Liver (tissue), 9 donors: ENCODE results near the gene C2CD4D. TPM values are rescaled to one million over a fixed set of nuclear protein-coding genes. Genes with fewer than 3 reads are reported as not detected.

Source experiments
- DNase-seq: peaks from one replicate; pipeline ENCODE4 v3.0.0-alpha.2; 2017; ENCODE audit warnings: low spot score
- H3K27ac ChIP-seq, 2 donors: one replicate each; pipeline ENCODE4 v1.7.0; 2013; ENCODE audit warnings: inconsistent platforms in 2 of 2, low read length in 2 of 2, control low read depth in 1 of 2, low read depth in 1 of 2, mild to moderate bottlenecking in 1 of 2
- H3K27me3 ChIP-seq, 4 donors: one replicate each; pipeline versions ENCODE4 v1.6.1 to v1.7.0; 2013; ENCODE audit warnings: low read length in 3 of 4, inconsistent platforms in 1 of 4, mild to moderate bottlenecking in 1 of 4, moderate library complexity in 1 of 4; ENCODE audit not compliant: control insufficient read depth in 4 of 4, insufficient read depth in 4 of 4
- H3K36me3 ChIP-seq, 4 donors: one replicate each; pipeline versions ENCODE4 v1.6.1 to v1.7.0; 2013; ENCODE audit warnings: low read length in 3 of 4, mild to moderate bottlenecking in 3 of 4, low read depth in 1 of 4, moderate library complexity in 1 of 4; ENCODE audit not compliant: control insufficient read depth in 4 of 4, insufficient read depth in 3 of 4
- H3K4me1 ChIP-seq, 4 donors: one replicate each; pipeline versions ENCODE4 v1.6.1 to v1.7.0; 2013; ENCODE audit warnings: low read length in 3 of 4, mild to moderate bottlenecking in 3 of 4, moderate library complexity in 1 of 4; ENCODE audit not compliant: control insufficient read depth in 4 of 4, insufficient read depth in 4 of 4
- H3K4me3 ChIP-seq, 3 donors: one replicate each; pipeline versions ENCODE4 v1.6.1 to v1.7.0; 2013; ENCODE audit warnings: low read length in 3 of 3, control low read depth in 1 of 3, low read depth in 1 of 3, mild to moderate bottlenecking in 1 of 3
- H3K9ac ChIP-seq, 2 donors: one replicate each; pipeline ENCODE4 v1.7.0; 2013; ENCODE audit warnings: low read length in 2 of 2, mild to moderate bottlenecking in 2 of 2, moderate library complexity in 2 of 2, control low read depth in 1 of 2, low read depth in 1 of 2
- H3K9me3 ChIP-seq, 4 donors: one replicate each; pipeline versions ENCODE4 v1.6.1 to v1.7.0; 2013; ENCODE audit warnings: low read length in 3 of 4; ENCODE audit not compliant: control insufficient read depth in 4 of 4
- ATF3 ChIP-seq: IDR thresholded peaks from 2 replicates; pipeline ENCODE4 v1.6.1; 2016; ENCODE audit warnings: antibody characterized with exemption
- CTCF ChIP-seq: fragments of 150-350 bp; IDR thresholded peaks from 2 replicates; pipeline ENCODE4 v1.5.1; 2017; ENCODE audit warnings: improper control_type of control experiment, low read depth, low read length; ENCODE audit not compliant: missing input control
- EGR1 ChIP-seq, 2 donors: IDR thresholded peaks; 2 replicates each; pipeline ENCODE4 v1.6.1; 2016 to 2018; ENCODE audit warnings: antibody characterized with exemption in 2 of 2, low read depth in 2 of 2
- FOXA1 ChIP-seq: IDR thresholded peaks from 2 replicates; pipeline ENCODE4 v1.6.1; 2016; ENCODE audit warnings: antibody characterized with exemption
- FOXA2 ChIP-seq: IDR thresholded peaks from 2 replicates; pipeline ENCODE4 v1.6.1; 2016; ENCODE audit warnings: antibody characterized with exemption
- GABPA ChIP-seq, 2 donors: IDR thresholded peaks in 1 of 2; conservative IDR thresholded peaks in 1 of 2; 2 replicates each; pipeline ENCODE4 v1.6.1; 2016; ENCODE audit warnings: antibody characterized with exemption in 2 of 2, mild to moderate bottlenecking in 1 of 2, moderate library complexity in 1 of 2
- HNF4A ChIP-seq, 2 donors: conservative IDR thresholded peaks; 2 replicates each; pipeline ENCODE4 v1.6.1; 2016; ENCODE audit warnings: antibody characterized with exemption in 2 of 2, mild to moderate bottlenecking in 2 of 2
- HNF4G ChIP-seq: IDR thresholded peaks from 2 replicates; pipeline ENCODE4 v1.6.1; 2016; ENCODE audit warnings: antibody characterized with exemption
- JUND ChIP-seq, 2 donors: IDR thresholded peaks; 2 replicates each; pipeline ENCODE4 v1.6.1; 2016; ENCODE audit warnings: antibody characterized with exemption in 2 of 2
- NR2F2 ChIP-seq: IDR thresholded peaks from 2 replicates; pipeline ENCODE4 v1.6.1; 2016; ENCODE audit warnings: antibody characterized with exemption
- RAD21 ChIP-seq, 2 donors: IDR thresholded peaks; 2 replicates each; pipeline ENCODE4 v1.6.1; 2016; ENCODE audit warnings: antibody characterized with exemption in 2 of 2, mild to moderate bottlenecking in 2 of 2
- RXRA ChIP-seq, 2 donors: IDR thresholded peaks; 2 replicates each; pipeline ENCODE4 v1.6.1; 2017 to 2018; ENCODE audit warnings: antibody characterized with exemption in 2 of 2, mild to moderate bottlenecking in 1 of 2
- SP1 ChIP-seq: IDR thresholded peaks from 2 replicates; pipeline ENCODE4 v1.6.1; 2018; ENCODE audit warnings: antibody characterized with exemption, mild to moderate bottlenecking
- TAF1 ChIP-seq: conservative IDR thresholded peaks from 2 replicates; pipeline ENCODE4 v1.6.1; 2016; ENCODE audit warnings: antibody characterized with exemption, mild to moderate bottlenecking
- YY1 ChIP-seq: IDR thresholded peaks from 2 replicates; pipeline ENCODE4 v1.6.1; 2016; ENCODE audit warnings: antibody characterized with exemption, mild to moderate bottlenecking
- WGBS: extraction: QIAGEN DNeasy Blood & Tissue Kit; methylation state at CpG from one replicate; pipeline ENCODE4 v1.1.7; 2013; 5-methylcytosine and 5-hydroxymethylcytosine counted together
- polyA plus RNA-seq, 2 donors: library from polyadenylated mRNA; stranded (reverse) in 1 of 2; unstranded in 1 of 2; fragments of 200-250 nt in 1 of 2; fragments of >200 nt in 1 of 2; fragmentation: Nextera tagmentation in 1 of 2; extraction: Ambion mirVana in 1 of 2; gene quantifications; one replicate each; pipeline versions ENCODE4 v1.2.1 to v1.2.3, GENCODE V29; 2013 to 2015
- total RNA-seq, 2 donors: library from RNA; depleted of rRNA; stranded (reverse); fragments of >200 nt; gene quantifications; one replicate each; pipeline ENCODE4 v1.2.3, GENCODE V29; 2014
- TF ChIP-seq, protein P1 (sequence below): IDR thresholded peaks from 2 replicates; pipeline ENCODE4 v1.6.1; 2016; ENCODE audit warnings: antibody characterized with exemption
- TF ChIP-seq, protein P2 (sequence below): IDR thresholded peaks from 2 replicates; pipeline ENCODE4 v1.6.1; 2016; ENCODE audit warnings: antibody characterized with exemption
- TF ChIP-seq, protein P3 (sequence below): IDR thresholded peaks from 2 replicates; pipeline ENCODE4 v1.6.1; 2016; ENCODE audit warnings: antibody characterized with exemption, mild to moderate bottlenecking
- donor health status: healthy.
- donor health status: healthy.
- donor health status: healthy.
- donor health status: healthy.
- donor health status: healthy.

The C2CD4D gene
- total and polyA plus RNA-seq, 4 donors, result 0.02 to 0.08 TPM; not detected in 2

DNA sequence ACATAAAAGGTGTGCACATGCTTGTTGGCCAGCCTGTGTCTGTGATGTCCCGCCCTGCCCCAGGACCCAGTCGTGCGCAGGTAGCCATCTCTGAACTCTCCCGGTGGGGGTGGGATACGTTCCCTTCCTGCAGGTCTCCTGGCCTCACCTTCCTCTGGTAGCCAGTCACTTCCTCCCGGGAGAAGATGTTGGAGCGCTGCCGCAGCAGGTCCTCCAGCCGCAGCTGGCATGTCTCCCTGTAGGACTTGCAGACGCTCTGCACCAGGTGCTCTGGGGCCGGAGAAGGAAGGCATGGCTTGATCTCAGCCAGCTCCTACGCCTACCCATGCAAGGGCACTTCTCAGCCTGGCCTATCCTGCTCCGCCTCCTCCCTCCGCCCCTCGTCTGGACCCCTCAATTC is 25.2 kb downstream of the C2CD4D start (continued):
- TF ChIP-seq, protein P1, sequence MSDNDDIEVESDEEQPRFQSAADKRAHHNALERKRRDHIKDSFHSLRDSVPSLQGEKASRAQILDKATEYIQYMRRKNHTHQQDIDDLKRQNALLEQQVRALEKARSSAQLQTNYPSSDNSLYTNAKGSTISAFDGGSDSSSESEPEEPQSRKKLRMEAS, result no peak
- TF ChIP-seq RAD21 (IDR thresholded peaks at IDR 0.05) (no peak), HNF4A (conservative IDR thresholded peaks at IDR 0.05) (no peak), FOXA2 (no peak), JUND (IDR thresholded peaks at IDR 0.05) (no peak)
- TF ChIP-seq, protein P2, sequence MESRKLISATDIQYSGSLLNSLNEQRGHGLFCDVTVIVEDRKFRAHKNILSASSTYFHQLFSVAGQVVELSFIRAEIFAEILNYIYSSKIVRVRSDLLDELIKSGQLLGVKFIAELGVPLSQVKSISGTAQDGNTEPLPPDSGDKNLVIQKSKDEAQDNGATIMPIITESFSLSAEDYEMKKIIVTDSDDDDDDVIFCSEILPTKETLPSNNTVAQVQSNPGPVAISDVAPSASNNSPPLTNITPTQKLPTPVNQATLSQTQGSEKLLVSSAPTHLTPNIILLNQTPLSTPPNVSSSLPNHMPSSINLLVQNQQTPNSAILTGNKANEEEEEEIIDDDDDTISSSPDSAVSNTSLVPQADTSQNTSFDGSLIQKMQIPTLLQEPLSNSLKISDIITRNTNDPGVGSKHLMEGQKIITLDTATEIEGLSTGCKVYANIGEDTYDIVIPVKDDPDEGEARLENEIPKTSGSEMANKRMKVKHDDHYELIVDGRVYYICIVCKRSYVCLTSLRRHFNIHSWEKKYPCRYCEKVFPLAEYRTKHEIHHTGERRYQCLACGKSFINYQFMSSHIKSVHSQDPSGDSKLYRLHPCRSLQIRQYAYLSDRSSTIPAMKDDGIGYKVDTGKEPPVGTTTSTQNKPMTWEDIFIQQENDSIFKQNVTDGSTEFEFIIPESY, result no peak

DNA sequence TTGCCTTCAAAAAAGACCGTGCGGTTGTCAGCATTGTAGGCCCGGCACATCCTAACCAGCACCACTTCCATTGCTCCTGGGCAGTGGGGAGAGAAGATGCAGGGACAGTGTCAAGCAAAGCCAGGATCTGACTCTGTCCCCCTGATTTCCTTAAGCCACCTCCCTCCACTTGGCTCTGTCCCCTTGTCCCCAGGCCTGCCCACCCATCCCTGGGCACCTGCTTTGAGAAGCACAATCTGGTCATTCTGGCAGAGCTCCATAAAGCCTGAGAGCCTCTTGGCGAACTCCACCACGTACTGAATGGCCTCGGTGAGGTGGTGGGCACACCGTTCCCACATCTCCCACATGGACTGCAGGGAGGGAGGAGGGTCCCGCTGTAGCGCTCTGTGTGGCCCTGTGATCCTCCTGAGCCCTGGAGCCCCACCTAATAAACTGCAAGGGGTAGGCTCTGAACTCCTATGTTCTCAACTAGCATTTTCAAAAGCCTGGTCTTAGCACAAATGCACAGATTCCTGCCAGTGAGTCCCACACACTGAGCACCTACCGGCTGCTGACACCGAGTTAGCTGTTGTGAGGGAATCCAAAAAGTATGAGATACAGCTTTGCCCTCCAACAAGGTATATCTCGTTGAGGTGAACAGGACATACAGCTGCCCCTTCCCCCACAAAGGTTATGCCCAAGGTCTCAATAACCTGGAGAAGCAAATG is 26.2 kb downstream of the C2CD4D start:
- Histone ChIP-seq H3K4me3 (no peak overlapping the region), H3K4me1 (peaks cover 0 to 16% (median 7%) of the 10 kb centered on the region in 4 donors), H3K27ac (no peak overlapping the region), H3K36me3 (peaks cover 1 to 69% (median 54%) of the 10 kb centered on the region in 4 donors), H3K9ac (no peak overlapping the region), H3K27me3 (no peaks in the 10 kb centered on the region), H3K9me3 (no peaks in the 10 kb centered on the region)
- no peak for DNase-seq
- 87% methylated on average over 12 of the region's 12 CpGs for WGBS
- TF ChIP-seq EGR1 (IDR thresholded peaks at IDR 0.05; ENCODE audit: low read depth in 2 of 2), result no peak
- TF ChIP-seq JUND (IDR thresholded peaks at IDR 0.05), result no peak
- no peak for TF ChIP-seq NR2F2
- no peak for TF ChIP-seq GABPA (IDR thresholded peaks at IDR 0.05 in 1 of 2, conservative IDR thresholded peaks at IDR 0.05 in 1 of 2)
- no peak for TF ChIP-seq HNF4A (conservative IDR thresholded peaks at IDR 0.05)
- TF ChIP-seq YY1, result no peak
- TF ChIP-seq HNF4G, result no peak
- no peak for TF ChIP-seq TAF1
- TF ChIP-seq RAD21 (IDR thresholded peaks at IDR 0.05), result no peak
- TF ChIP-seq, protein P2, result no peak
- TF ChIP-seq CTCF, result no peak
- TF ChIP-seq FOXA1, result no peak
- no peak for TF ChIP-seq SP1
- TF ChIP-seq FOXA2, result no peak
- TF ChIP-seq ATF3, result no peak
- TF ChIP-seq, protein P3, sequence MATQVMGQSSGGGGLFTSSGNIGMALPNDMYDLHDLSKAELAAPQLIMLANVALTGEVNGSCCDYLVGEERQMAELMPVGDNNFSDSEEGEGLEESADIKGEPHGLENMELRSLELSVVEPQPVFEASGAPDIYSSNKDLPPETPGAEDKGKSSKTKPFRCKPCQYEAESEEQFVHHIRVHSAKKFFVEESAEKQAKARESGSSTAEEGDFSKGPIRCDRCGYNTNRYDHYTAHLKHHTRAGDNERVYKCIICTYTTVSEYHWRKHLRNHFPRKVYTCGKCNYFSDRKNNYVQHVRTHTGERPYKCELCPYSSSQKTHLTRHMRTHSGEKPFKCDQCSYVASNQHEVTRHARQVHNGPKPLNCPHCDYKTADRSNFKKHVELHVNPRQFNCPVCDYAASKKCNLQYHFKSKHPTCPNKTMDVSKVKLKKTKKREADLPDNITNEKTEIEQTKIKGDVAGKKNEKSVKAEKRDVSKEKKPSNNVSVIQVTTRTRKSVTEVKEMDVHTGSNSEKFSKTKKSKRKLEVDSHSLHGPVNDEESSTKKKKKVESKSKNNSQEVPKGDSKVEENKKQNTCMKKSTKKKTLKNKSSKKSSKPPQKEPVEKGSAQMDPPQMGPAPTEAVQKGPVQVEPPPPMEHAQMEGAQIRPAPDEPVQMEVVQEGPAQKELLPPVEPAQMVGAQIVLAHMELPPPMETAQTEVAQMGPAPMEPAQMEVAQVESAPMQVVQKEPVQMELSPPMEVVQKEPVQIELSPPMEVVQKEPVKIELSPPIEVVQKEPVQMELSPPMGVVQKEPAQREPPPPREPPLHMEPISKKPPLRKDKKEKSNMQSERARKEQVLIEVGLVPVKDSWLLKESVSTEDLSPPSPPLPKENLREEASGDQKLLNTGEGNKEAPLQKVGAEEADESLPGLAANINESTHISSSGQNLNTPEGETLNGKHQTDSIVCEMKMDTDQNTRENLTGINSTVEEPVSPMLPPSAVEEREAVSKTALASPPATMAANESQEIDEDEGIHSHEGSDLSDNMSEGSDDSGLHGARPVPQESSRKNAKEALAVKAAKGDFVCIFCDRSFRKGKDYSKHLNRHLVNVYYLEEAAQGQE, result no peak
- TF ChIP-seq RXRA (IDR thresholded peaks at IDR 0.05), result no peak
- TF ChIP-seq, protein P1, result no peak
